Epithelial cell of prostate (primary cell): ENCODE measurements around the gene UNC5CL.

ENCODE experiments used
- DNase-seq: peaks from one replicate; pipeline ENCODE4 v3.0.0-alpha.2; 2011; ENCODE audit warnings: low read depth, low spot score
- H3K27ac ChIP-seq: fragments of 450-650 bp; 2 replicates; pipeline ENCODE4 v1.5.1; 2017; ENCODE audit warnings: mild to moderate bottlenecking

The UNC5CL gene

GRCh38 chr6:41065550-41066026 lies 26.6 kb upstream of the UNC5CL start:
- H3K27ac ChIP-seq = no peak overlapping the region
- DNase-seq = no peak

- DNase-seq = no peak
- no peak overlapping the region for H3K27ac ChIP-seq
These were observed 25.8 kb upstream of the UNC5CL start for GRCh38 chr6:41064841-41065240.

- DNase-seq = no peak
- no peak overlapping the region for H3K27ac ChIP-seq
These were observed 24.9 kb upstream of the UNC5CL start for GRCh38 chr6:41063884-41064285.

GRCh38 chr6:41062056-41062455 lies 23.0 kb upstream of the UNC5CL start:
- no peak overlapping the region for H3K27ac ChIP-seq
- no peak for DNase-seq

- no peak overlapping the region for H3K27ac ChIP-seq
- DNase-seq = no peak
These were observed 22.2 kb upstream of the UNC5CL start for GRCh38 chr6:41061196-41061726.

- DNase-seq = no peak
- no peak overlapping the region for H3K27ac ChIP-seq
These were observed 20.5 kb upstream of the UNC5CL start for GRCh38 chr6:41059556-41059955.

GRCh38 chr6:41058783-41059181 lies 19.8 kb upstream of the UNC5CL start:
- H3K27ac ChIP-seq = no peak overlapping the region
- DNase-seq = no peak

GRCh38 chr6:41056768-41057490 lies 17.9 kb upstream of the UNC5CL start:
- H3K27ac ChIP-seq = no peak overlapping the region
- no peak for DNase-seq

GRCh38 chr6:41055149-41055548 lies 16.1 kb upstream of the UNC5CL start:
- H3K27ac ChIP-seq = no peak overlapping the region
- no peak for DNase-seq

- DNase-seq = no peak
- H3K27ac ChIP-seq = no peak overlapping the region
These were observed 15.5 kb upstream of the UNC5CL start for GRCh38 chr6:41054511-41054910.

- H3K27ac ChIP-seq = no peak within 1 kb of the TSS
- no peak for DNase-seq
These were observed 14.0 kb upstream of the UNC5CL start, which contains the start of gene APOBEC2 for GRCh38 chr6:41053041-41053440. APOBEC2 (plus strand) TSS chr6:41053202; CDS start chr6:41053348, 146 bp downstream.

GRCh38 chr6:41051873-41052272 lies 12.9 kb upstream of the UNC5CL start:
- no peak for DNase-seq
- H3K27ac ChIP-seq = no peak overlapping the region

GRCh38 chr6:41050536-41050935 lies 11.5 kb upstream of the UNC5CL start:
- no peak for DNase-seq
- no peak overlapping the region for H3K27ac ChIP-seq

- DNase-seq = no peak
- H3K27ac ChIP-seq = no peak overlapping the region
These were observed 10.9 kb upstream of the UNC5CL start for GRCh38 chr6:41049955-41050354.

GRCh38 chr6:41049521-41049920 lies 10.5 kb upstream of the UNC5CL start:
- no peak overlapping the region for H3K27ac ChIP-seq
- DNase-seq = no peak

- no peak for DNase-seq
- no peak overlapping the region for H3K27ac ChIP-seq
These were observed 9.0 kb upstream of the UNC5CL start for GRCh38 chr6:41047745-41048732.

- DNase-seq = no peak
- no peak overlapping the region for H3K27ac ChIP-seq
These were observed 8.3 kb upstream of the UNC5CL start for GRCh38 chr6:41047306-41047705.

- no peak for DNase-seq
- H3K27ac ChIP-seq = no peak overlapping the region
These were observed 7.1 kb upstream of the UNC5CL start for GRCh38 chr6:41046084-41046483.

GRCh38 chr6:41045664-41046063 lies 6.6 kb upstream of the UNC5CL start:
- H3K27ac ChIP-seq = no peak overlapping the region
- no peak for DNase-seq

GRCh38 chr6:41043151-41043550 lies 4.1 kb upstream of the UNC5CL start:
- DNase-seq = no peak
- H3K27ac ChIP-seq = no peak overlapping the region
